BJ (cell line): ENCODE results near the gene NT5DC1. TPM values are rescaled to one million over a fixed set of nuclear protein-coding genes. Genes with fewer than 3 reads are reported as not detected.
"Not testable (repeated sequence)": the region's sequence is repeated elsewhere in the genome, so short reads cannot be mapped to it uniquely, and the experiment has no call there.

ENCODE experiments used
- CTCF ChIA-PET: fragments of 350-600 bp; formaldehyde crosslinking; extraction: SDS; loops from one replicate; lab custom pipeline; 2021; ENCODE audit warnings: antibody characterized with exemption, inconsistent platforms; lab: Yijun Ruan, JAX
- POLR2A ChIA-PET: fragments of 300-600 bp; sonication (Branson Sonifier 250); formaldehyde crosslinking; extraction: SDS; loops from one replicate; lab custom pipeline; 2021; ENCODE audit warnings: antibody characterized with exemption; lab: Charles Lee
- DNase-seq: peaks from one replicate; pipeline ENCODE4 v3.0.0-alpha.2; 2011; ENCODE audit warnings: low read depth
- H3K27me3 ChIP-seq: 2 replicates; pipeline ENCODE4 v1.6.0; 2011; ENCODE audit warnings: low read length; ENCODE audit not compliant: control insufficient read depth, insufficient read depth
- H3K36me3 ChIP-seq: 2 replicates; pipeline ENCODE4 v1.5.1; 2011; ENCODE audit warnings: low read length; ENCODE audit not compliant: control insufficient read depth, insufficient read depth
- H3K4me3 ChIP-seq: 2 replicates; pipeline ENCODE4 v1.5.1; 2011; ENCODE audit warnings: low read depth, mild to moderate bottlenecking, control low read depth, low read length
- polyA plus RNA-seq: library from polyadenylated mRNA; depleted of rRNA; stranded (reverse); fragments of >200 nt; gene quantifications from 2 replicates; pipeline ENCODE4 v1.2.3, GENCODE V29; 2011
- TF ChIP-seq, protein P1 (sequence below): IDR thresholded peaks from 2 replicates; pipeline ENCODE4 v1.5.1; 2011; ENCODE audit warnings: low read depth, mild to moderate bottlenecking, control low read depth, inconsistent platforms, low read length, moderate library complexity; ENCODE audit not compliant: insufficient read depth

NT5DC1 gene
- polyA plus RNA-seq, 1 experiment, result 12.3 TPM

DNA sequence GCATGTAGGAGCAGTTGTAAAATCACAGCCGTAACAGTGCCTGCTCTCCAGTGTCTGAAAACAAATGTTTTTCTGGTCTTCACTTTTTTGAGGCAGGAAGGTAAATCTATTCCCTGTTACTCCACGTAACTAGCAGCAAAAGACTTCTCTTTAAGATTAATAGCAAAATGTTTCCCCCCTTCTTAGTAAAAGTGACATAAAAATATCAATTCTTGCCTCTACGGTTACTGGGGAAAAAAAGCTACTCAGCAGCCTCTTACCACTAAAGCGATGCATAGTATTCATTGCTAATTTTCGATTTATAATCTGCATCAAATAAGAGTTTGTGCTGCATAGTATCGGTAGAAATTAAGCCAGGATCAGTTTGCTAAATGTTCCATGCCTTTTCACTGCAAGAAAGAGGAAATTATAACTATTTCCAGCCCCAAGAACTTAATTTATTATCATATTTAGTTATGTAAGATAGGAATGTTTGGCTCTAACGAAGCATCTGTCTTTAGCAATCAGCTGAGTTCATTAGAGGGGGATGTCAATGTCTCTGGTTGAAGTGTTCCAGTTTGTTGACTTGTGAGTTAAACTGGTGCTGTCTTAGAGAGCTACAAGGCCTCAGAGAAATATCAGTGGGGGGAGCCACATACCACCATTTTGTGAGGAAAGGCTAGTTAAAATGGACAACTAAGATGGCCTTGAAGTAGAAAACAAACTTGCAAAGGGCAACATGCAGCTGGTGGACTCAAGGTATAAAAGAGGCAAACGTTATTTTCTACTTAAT lies 179.7 kb downstream of the NT5DC1 start:
- CTCF ChIA-PET, result interaction anchor here (0.6 to 4.3 kb wide), 12 partner anchors 8 to 292 kb away, joined by 3 to 28 read pairs (median 4); partner anchors contain the start of gene RWDD1
- POLR2A ChIA-PET, result no interaction called here
- TF ChIP-seq, protein P1, sequence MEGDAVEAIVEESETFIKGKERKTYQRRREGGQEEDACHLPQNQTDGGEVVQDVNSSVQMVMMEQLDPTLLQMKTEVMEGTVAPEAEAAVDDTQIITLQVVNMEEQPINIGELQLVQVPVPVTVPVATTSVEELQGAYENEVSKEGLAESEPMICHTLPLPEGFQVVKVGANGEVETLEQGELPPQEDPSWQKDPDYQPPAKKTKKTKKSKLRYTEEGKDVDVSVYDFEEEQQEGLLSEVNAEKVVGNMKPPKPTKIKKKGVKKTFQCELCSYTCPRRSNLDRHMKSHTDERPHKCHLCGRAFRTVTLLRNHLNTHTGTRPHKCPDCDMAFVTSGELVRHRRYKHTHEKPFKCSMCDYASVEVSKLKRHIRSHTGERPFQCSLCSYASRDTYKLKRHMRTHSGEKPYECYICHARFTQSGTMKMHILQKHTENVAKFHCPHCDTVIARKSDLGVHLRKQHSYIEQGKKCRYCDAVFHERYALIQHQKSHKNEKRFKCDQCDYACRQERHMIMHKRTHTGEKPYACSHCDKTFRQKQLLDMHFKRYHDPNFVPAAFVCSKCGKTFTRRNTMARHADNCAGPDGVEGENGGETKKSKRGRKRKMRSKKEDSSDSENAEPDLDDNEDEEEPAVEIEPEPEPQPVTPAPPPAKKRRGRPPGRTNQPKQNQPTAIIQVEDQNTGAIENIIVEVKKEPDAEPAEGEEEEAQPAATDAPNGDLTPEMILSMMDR, result no peak

DNA sequence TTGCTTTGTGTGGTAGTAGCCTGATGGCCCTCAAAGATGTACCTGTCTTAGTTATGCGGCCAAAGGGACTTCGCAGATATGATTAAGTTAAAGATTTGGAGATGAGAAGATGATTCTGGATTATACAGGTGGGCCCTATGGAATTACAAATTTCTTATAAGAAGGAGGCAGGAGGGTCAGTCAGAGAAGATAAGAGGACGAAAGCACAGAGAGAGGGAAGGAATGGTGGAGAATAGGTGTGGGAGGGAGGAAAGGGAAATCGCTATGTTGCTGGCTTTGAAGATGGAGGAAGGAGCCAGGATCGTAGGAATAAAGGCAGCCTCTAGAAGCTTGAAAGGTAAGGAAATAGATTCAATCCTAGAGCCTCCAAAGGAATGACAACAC lies 180.3 kb downstream of the NT5DC1 start:
- H3K36me3 ChIP-seq, result no peaks in the 10 kb centered on the region
- H3K27me3 ChIP-seq, result no peaks in the 10 kb centered on the region
- no peak for DNase-seq
- ChIA-PET CTCF (interaction anchor here (0.6 to 4.3 kb wide), 6 partner anchors 13 to 290 kb away, joined by 3 to 23 read pairs (median 4); partner anchors contain the start of gene RWDD1), POLR2A (no interaction called here)
- no peak overlapping the region for H3K4me3 ChIP-seq
- TF ChIP-seq, protein P1, result no peak

More for the DNA sequence above, 179.7 kb downstream of the NT5DC1 start:
- no peak for DNase-seq
- peak overlapping the region; percentile 86 for H3K4me3 ChIP-seq
- no peaks in the 10 kb centered on the region for H3K27me3 ChIP-seq
- H3K36me3 ChIP-seq, result no peaks in the 10 kb centered on the region

DNA sequence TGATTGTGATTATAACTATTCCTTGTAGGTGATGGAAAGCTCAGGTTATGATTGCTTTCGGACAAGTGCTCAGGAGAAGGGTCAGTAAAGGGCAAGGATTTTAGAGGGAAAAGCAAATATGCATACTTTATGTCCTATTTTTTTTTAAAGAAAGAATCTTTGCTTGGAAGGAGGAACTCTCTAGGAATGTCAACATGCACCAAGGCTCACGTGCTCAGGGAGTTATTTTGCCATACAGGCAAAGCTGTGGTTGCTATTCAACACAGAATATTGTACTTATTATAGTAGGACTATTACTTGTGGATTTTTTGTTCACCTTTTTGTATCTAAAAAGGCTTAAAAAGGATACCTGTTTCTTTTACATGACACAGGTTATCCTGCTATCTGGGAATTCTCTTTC lies 182.0 kb downstream of the NT5DC1 start:
- CTCF ChIA-PET, result interaction anchor here (1.3 kb wide), 1 partner anchor 14 kb away, joined by 3 read pairs; no protein-coding TSS in a partner anchor
- H3K4me3 ChIP-seq, result no peak overlapping the region
- H3K27me3 ChIP-seq, result no peaks in the 10 kb centered on the region
- POLR2A ChIA-PET, result no interaction called here
- no peak for DNase-seq
- TF ChIP-seq, protein P1, result no peak
- H3K36me3 ChIP-seq, result no peaks in the 10 kb centered on the region

DNA sequence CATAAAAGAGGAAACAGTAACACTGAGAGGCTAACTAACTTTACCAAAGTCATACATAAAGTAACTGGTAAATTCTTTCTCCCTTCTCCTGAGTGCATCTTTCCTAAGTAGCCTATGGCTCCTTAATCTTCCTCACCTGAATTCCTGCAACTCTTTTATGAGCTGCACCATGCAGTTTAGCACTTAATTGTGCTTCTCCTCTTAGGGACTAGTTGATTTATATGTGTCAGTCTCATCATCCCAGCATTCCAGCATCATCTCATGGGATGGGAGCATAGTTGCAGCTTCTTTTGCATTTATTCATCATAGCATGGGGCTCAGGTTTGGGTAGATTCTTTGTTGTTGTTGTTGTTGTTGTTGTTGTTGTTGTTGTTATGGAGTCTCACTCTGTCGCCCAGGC lies 182.5 kb downstream of the NT5DC1 start:
- Histone ChIP-seq H3K27me3 (no peaks in the 10 kb centered on the region), H3K4me3 (no peak overlapping the region), H3K36me3 (no peaks in the 10 kb centered on the region)
- ChIA-PET CTCF (interaction anchor here (1.2 to 1.3 kb wide), 2 partner anchors 15 to 278 kb away, joined by 3 to 4 read pairs; no protein-coding TSS in a partner anchor), POLR2A (no interaction called here)
- DNase-seq, result no peak
- TF ChIP-seq, protein P1, result no peak

DNA sequence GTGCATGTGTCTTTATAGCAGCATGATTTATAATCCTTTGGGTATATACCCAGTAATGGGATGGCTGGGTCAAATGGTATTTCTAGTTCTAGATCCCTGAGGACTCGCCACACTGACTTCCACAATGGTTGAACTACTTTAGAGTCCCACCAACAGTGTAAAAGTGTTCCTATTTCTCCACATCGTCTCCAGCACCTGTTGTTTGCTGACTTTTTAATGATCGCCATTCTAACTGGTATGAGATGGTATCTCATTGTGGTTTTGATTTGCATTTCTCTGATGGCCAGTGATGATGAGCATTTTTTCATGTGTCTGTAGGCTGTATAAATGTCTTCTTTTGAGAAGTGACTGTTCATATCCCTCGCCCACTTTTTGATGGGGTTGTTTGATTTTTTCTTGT lies 184.3 kb downstream of the NT5DC1 start:
- H3K27me3 ChIP-seq, DNase-seq, H3K4me3 ChIP-seq, H3K36me3 ChIP-seq, CTCF ChIA-PET, POLR2A ChIA-PET: not testable (repeated sequence)
